GM12875 (cell line): ENCODE results near the gene MLLT10.

Source experiments
- H3K4me3 ChIP-seq: one replicate; pipeline ENCODE4 v1.5.1; 2011; ENCODE audit warnings: low read depth, low read length, control low read depth
- TF ChIP-seq, protein P1 (sequence below): IDR thresholded peaks from 2 replicates; pipeline ENCODE4 v1.5.1; 2011; ENCODE audit warnings: low read depth, mild to moderate bottlenecking, control low read depth, inconsistent platforms, low read length, moderate library complexity, borderline replicate concordance; ENCODE audit not compliant: insufficient read depth

The MLLT10 gene

DNA sequence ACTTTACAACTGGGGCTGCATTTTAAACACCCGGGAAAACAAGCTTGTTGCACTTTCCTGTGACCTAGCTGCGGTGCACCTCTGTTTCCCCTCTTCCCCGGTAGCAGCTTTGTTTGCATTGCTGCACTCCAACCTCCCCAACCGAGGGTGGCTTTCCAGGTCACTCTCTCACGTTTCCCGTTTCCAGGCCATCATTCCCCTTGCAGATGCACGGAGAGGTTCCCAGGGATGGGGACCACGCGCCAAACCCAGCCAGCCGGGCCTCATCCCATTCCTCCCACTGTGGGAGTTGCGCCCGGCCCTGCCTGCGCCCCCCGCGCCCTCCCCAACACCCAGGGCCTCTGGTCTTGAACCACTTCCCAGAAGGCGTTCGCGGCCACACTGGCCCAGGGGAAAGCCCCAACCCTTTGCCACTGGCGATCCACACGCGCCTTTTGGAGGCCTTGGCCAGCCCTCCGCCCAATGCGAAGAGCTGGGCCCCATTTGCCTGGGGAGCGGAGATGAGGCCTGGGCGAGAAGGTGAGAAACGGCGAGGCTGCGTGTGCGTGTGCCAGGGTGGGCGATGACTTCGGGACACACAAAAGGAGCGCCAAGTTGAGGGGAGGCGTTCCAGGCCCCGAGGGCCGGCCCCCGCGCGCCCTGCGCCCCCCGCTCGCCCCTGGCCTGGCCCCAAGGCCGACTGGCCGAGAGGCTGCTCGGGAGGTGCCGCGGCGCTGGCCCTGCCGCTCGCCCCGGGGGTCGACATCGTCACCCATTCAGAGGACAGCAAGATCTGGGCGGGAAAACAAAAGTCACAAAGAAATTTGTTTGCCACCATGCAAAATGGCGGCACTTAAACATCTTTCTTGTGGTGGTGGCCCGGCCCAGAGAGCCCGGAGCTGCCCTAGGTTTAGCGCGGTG, 24.4 kb upstream of the MLLT10 start:
- TF ChIP-seq, protein P1, sequence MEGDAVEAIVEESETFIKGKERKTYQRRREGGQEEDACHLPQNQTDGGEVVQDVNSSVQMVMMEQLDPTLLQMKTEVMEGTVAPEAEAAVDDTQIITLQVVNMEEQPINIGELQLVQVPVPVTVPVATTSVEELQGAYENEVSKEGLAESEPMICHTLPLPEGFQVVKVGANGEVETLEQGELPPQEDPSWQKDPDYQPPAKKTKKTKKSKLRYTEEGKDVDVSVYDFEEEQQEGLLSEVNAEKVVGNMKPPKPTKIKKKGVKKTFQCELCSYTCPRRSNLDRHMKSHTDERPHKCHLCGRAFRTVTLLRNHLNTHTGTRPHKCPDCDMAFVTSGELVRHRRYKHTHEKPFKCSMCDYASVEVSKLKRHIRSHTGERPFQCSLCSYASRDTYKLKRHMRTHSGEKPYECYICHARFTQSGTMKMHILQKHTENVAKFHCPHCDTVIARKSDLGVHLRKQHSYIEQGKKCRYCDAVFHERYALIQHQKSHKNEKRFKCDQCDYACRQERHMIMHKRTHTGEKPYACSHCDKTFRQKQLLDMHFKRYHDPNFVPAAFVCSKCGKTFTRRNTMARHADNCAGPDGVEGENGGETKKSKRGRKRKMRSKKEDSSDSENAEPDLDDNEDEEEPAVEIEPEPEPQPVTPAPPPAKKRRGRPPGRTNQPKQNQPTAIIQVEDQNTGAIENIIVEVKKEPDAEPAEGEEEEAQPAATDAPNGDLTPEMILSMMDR, result no peak
- no peak overlapping the region for H3K4me3 ChIP-seq

DNA sequence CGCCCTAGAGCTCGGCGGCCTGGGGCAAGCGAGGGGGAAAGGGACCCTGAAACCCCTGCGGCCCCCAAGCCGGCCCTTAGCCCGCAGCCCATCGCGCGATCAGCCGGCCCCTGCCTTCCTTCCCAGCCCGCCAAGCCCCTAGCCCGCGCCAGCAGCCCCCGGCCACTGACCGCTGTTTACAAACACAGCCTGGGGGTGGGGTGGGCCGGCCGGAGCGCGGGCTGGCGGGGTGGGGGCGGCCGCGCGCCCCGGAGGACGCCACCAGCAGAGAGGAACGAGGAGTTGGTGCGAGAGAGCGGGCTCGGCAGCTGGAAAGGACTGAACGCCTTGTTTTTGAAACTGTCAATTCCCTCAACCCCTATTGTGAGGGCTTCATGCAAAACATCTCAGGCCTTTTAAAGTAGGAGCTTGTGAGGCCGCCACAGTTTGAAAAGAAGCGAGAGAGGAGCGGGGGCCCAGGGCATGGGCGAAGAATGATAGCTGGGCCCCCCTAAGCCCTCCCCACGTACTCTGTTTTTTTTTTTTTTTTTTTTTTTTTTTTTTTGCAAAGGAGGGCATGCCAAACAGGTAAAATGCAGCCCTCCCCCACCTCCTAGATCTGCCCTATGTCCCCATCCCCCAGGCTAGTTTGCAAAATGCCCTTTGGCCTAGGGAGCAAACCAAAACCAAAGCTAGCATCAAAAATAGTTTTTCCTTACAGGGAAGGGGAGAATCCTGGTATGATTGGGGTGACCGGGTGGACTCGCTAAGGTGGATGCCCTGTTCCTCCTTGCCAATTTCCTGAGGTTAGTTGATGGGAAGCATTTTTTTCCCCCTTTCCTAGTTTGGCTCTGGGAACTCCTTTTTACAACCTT, 23.6 kb upstream of the MLLT10 start:
- no peak overlapping the region for H3K4me3 ChIP-seq
- TF ChIP-seq, protein P1, result no peak

DNA sequence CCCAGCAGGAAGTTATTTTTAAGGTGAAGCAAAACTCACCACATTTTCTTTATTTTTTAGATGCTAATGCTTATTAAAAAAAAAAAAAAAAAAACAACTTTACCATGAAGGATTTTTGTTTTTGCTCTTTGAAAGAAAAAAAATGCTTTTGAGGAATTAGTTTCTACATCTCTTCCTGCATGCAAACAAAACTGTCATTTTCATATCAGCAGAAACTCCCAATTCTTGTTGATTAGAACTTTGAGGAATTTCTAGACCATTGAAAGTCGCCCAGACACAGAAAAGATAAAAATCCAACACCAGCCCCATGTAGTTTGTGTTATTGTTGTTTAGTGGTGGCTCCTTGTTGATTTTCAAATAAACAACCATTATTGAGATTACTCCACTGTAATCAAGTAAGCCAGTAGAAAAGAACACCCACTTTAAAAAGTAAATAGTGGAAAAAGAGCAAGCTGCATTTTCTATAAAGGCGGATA, 22.9 kb upstream of the MLLT10 start:
- TF ChIP-seq, protein P1, result no peak
- no peak overlapping the region for H3K4me3 ChIP-seq

DNA sequence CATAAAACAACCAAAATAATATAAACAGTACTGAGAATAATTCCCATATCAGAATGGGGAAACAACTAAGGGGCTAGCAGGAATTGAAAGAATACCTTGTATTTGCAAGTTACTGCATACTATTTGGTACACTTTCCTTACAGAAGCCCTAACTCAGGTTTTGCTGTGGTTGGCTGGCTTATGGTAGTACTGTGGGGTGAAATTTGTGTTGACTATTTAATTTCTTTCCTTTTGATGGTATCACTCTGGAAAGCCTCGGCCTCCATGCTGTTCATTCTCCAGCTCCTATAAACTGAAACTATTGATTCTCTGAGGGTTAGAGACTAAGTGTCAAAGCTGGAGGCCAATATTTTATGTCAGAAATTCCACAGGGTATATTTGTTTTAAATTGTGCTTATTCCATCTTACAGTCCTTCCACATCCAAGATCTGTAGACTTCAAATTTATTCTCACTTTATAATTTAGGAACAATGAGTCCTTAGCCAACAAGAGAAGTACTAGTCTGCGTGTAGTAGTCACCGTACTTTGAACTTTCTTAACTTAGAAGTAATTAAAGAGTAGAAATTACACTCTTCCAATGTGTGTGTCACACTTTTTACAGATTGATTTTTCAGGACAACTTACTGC, 22.0 kb upstream of the MLLT10 start:
- TF ChIP-seq, protein P1, result no peak
- no peak overlapping the region for H3K4me3 ChIP-seq

DNA sequence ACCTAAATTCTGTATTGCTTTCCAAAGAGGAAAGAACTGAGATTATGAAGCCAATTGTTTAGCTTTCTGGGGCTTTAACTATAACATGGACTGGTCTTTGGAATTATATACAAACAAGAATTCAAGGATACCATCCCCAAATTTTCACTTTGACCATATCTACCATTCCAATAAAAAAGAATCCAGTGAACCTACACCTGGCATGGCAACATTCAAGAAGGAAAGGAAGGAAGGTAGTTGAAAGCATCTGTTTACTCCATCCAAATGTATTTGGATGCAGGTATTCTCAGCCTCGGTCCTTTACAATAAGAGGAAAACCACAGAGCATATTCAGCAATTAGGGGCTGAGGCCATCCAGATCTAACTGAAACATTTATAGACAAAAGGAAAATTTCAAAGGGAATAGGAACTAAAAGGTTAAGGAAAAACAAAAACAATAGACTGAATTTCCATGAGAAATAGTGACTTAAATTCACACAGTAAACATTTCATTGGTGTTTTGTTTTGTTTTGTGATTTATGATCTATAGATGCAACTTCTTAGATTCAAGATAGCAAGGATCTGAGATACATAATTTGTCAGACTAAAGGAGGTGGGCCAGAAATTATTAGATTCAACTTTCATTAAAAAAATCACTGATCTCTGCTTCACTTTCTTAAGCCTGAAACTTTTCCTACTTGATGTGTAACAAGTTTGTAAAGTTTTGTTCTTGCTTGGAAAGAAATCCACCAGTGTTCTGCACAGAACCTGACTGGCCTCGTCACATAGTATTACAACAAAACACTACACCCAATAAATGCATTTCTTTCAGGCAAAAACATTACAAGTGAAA, 21.2 kb upstream of the MLLT10 start:
- no peak overlapping the region for H3K4me3 ChIP-seq
- TF ChIP-seq, protein P1, result no peak

DNA sequence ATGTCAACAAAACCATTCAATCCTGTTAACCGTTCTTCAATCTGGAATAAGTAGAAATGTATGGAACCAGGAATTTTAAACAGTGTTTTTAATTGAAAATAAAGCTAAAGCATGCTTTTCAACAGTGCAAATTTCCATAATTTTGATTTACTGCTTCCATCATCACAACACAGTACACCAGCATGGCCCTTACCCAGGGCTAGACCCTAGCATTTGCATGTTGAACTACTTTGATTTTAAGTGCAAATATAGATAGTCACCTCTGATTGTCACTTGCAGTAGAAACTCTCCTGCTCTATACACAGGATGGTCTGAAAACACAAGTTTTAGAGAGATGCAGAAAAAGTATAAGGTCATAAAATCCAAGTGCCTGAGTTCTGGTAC, 20.6 kb upstream of the MLLT10 start:
- TF ChIP-seq, protein P1, result no peak
- H3K4me3 ChIP-seq, result no peak overlapping the region
